GM12892 (cell line): ENCODE data around the gene PRDM16.

ENCODE experiments used
- POLR2A ChIP-seq: IDR thresholded peaks from 2 replicates; pipeline ENCODE4 v1.6.1; 2011; ENCODE audit warnings: low read depth, low read length, control low read depth
- TAF1 ChIP-seq: IDR thresholded peaks from 2 replicates; pipeline ENCODE4 v1.6.1; 2011; ENCODE audit warnings: low read depth, mild to moderate bottlenecking, control low read depth, low read length, borderline replicate concordance

DNA sequence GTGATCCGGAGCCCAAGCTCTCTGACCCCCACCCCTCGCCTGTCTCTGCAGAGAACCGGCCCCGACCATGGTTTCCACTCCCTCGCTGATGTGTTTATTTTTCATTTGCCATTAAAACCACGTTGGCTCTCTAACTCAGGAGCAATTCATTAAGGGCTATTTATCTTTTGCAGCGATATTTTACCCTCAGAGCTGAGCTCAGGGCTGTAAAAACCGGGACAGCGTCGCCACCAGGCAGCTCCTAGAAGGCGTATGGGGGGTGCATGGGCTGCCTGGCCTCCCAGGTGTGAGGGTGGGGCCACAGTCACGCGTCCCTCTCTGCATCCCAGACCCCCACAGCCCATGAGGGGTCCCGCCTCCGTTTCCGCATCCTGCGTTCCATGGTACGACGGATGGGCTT is 71.4 kb downstream of the PRDM16 start:
- TF ChIP-seq TAF1 = no peak
- TF ChIP-seq POLR2A = no peak
